ENCODE data around the gene ACIN1.

The ACIN1 gene

GRCh38 chr14:23067847-23068788 lies 26.8 kb downstream of the ACIN1 start:
- Histone ChIP-seq H3K27me3 (ENCODE audit: insufficient read depth, poor library complexity, severe bottlenecking) (no peaks in the 10 kb centered on the region), H3K4me3 (replicated peaks; ENCODE audit: insufficient read depth, low read length) (no peak overlapping the region), H3K27ac (replicated peaks) (peak overlapping the region; percentile 40; the same call in 1 of the 2 replicates)
- no peak for DNase-seq (ENCODE audit: low read depth in 1 of 2, low spot score in 1 of 2)
- TF ChIP-seq CTCF (IDR thresholded peaks at IDR 0.05; ENCODE audit: insufficient read depth, low read length) (no peak), POLR2AphosphoS5 (IDR thresholded peaks at IDR 0.05; ENCODE audit: low read depth) (peak; percentile 30; the same call in 1 of the 2 replicates), SPI1 (IDR thresholded peaks at IDR 0.05; ENCODE audit: borderline replicate concordance, low read depth) (no peak), REST (IDR thresholded peaks at IDR 0.05; ENCODE audit: insufficient replicate concordance, low read depth) (no peak), GABPA (IDR thresholded peaks at IDR 0.05; ENCODE audit: low read depth) (no peak)

- no peaks in the 10 kb centered on the region for H3K27me3 ChIP-seq (ENCODE audit: insufficient read depth, poor library complexity, severe bottlenecking)
- no peak for DNase-seq (ENCODE audit: low read depth in 1 of 2, low spot score in 1 of 2)
- no peak overlapping the region for H3K27ac ChIP-seq (replicated peaks)
- no peak overlapping the region for H3K4me3 ChIP-seq (replicated peaks; ENCODE audit: insufficient read depth, low read length)
- TF ChIP-seq POLR2AphosphoS5 (IDR thresholded peaks at IDR 0.05; ENCODE audit: low read depth) (no peak), GABPA (IDR thresholded peaks at IDR 0.05; ENCODE audit: low read depth) (no peak), CTCF (IDR thresholded peaks at IDR 0.05; ENCODE audit: insufficient read depth, low read length) (no peak), SPI1 (IDR thresholded peaks at IDR 0.05; ENCODE audit: borderline replicate concordance, low read depth) (no peak)
Observed at GRCh38 chr14:23066855-23067744, 27.8 kb downstream of the ACIN1 start.

- no peak overlapping the region for H3K4me3 ChIP-seq (replicated peaks; ENCODE audit: insufficient read depth, low read length)
- H3K27me3 ChIP-seq (ENCODE audit: insufficient read depth, poor library complexity, severe bottlenecking): no peaks in the 10 kb centered on the region
- no peak for TF ChIP-seq POLR2AphosphoS5 (IDR thresholded peaks at IDR 0.05; ENCODE audit: low read depth)
- no peak for TF ChIP-seq GABPA (IDR thresholded peaks at IDR 0.05; ENCODE audit: low read depth)
- no peak for TF ChIP-seq REST (IDR thresholded peaks at IDR 0.05; ENCODE audit: insufficient replicate concordance, low read depth)
- no peak for TF ChIP-seq SPI1 (IDR thresholded peaks at IDR 0.05; ENCODE audit: borderline replicate concordance, low read depth)
- TF ChIP-seq CTCF (IDR thresholded peaks at IDR 0.05; ENCODE audit: insufficient read depth, low read length): no peak
- DNase-seq (ENCODE audit: low read depth in 1 of 2, low spot score in 1 of 2): no peak
- H3K27ac ChIP-seq (replicated peaks): no peak overlapping the region
Observed at GRCh38 chr14:23066368-23066767, 28.6 kb downstream of the ACIN1 start.
